Neural progenitor cell (in vitro differentiated cells): ENCODE data around the gene CGRRF1. TPM values are rescaled to one million over a fixed set of nuclear protein-coding genes. Genes with fewer than 3 reads are reported as not detected.
A peak's percentile ranks its signal among the peaks of the same experiment; 100 is the strongest.

Experiments
- DNase-seq: peaks from one replicate; pipeline ENCODE4 v3.0.0-alpha.2; 2016; ENCODE audit warnings: low spot score
- H2AFZ ChIP-seq: fragments of 200-600 bp; sonication (generic); replicated peaks from 2 replicates; pipeline ENCODE4 v1.6.1; 2016; ENCODE audit warnings: antibody characterized with exemption
- H3F3A ChIP-seq: fragments of 200-600 bp; sonication (generic); 2 replicates; pipeline ENCODE4 v1.6.1; 2016; ENCODE audit warnings: antibody characterized with exemption, low read depth
- H3K27ac ChIP-seq: fragments of 200-600 bp; sonication (generic); 2 replicates; pipeline ENCODE4 v1.5.1; 2016; ENCODE audit warnings: mild to moderate bottlenecking
- H3K27me3 ChIP-seq: fragments of 200-600 bp; sonication (generic); 2 replicates; pipeline ENCODE4 v1.6.1; 2016; ENCODE audit warnings: mild to moderate bottlenecking, moderate library complexity
- H3K36me3 ChIP-seq: fragments of 200-600 bp; sonication (generic); 2 replicates; pipeline ENCODE4 v1.5.1; 2016
- H3K4me1 ChIP-seq: fragments of 200-600 bp; sonication (generic); 2 replicates; pipeline ENCODE4 v1.6.1; 2016; ENCODE audit warnings: mixed run types
- H3K4me2 ChIP-seq: fragments of 200-600 bp; sonication (generic); 2 replicates; pipeline ENCODE4 v1.6.1; 2016
- H3K4me3 ChIP-seq: fragments of 200-600 bp; sonication (generic); 2 replicates; pipeline ENCODE4 v1.5.1; 2016
- H3K79me2 ChIP-seq: fragments of 200-600 bp; sonication (generic); 2 replicates; pipeline ENCODE4 v1.6.1; 2016; ENCODE audit warnings: low read depth
- H3K9ac ChIP-seq: fragments of 200-600 bp; sonication (generic); 2 replicates; pipeline ENCODE4 v1.6.1; 2016
- H3K9me3 ChIP-seq: fragments of 200-600 bp; sonication (generic); 2 replicates; pipeline ENCODE4 v1.5.1; 2016; ENCODE audit warnings: low read depth
- H4K20me1 ChIP-seq: fragments of 200-600 bp; sonication (generic); 2 replicates; pipeline ENCODE4 v1.6.1; 2016; ENCODE audit warnings: low read depth
- H3K27ac Mint-ChIP-seq: 3 replicates; pipeline ENCODE4 v1.8.0; 2021; ENCODE audit warnings: mixed read lengths
- H3K27me3 Mint-ChIP-seq: 2 replicates; pipeline ENCODE4 v1.8.0; 2022; ENCODE audit warnings: low read depth, mild to moderate bottlenecking, inconsistent platforms, moderate library complexity, mixed read lengths; ENCODE audit not compliant: insufficient read depth
- H3K36me3 Mint-ChIP-seq: 3 replicates; pipeline ENCODE4 v1.8.0; 2021; ENCODE audit warnings: mixed read lengths
- H3K4me1 Mint-ChIP-seq: 3 replicates; pipeline ENCODE4 v1.8.0; 2021; ENCODE audit warnings: mixed read lengths
- H3K4me3 Mint-ChIP-seq: 3 replicates; pipeline ENCODE4 v1.8.0; 2021; ENCODE audit warnings: mild to moderate bottlenecking, moderate library complexity, mixed read lengths
- H3K9me3 Mint-ChIP-seq: 3 replicates; pipeline ENCODE4 v1.8.0; 2020; ENCODE audit warnings: mixed read lengths
- CTCF ChIP-seq: fragments of 200-600 bp; sonication (generic); IDR thresholded peaks from 2 replicates; pipeline ENCODE4 v1.5.1; 2017; ENCODE audit warnings: antibody characterized with exemption, mild to moderate bottlenecking
- EZH2 ChIP-seq: fragments of 200-600 bp; sonication (generic); IDR thresholded peaks from 2 replicates; pipeline ENCODE4 v1.6.1; 2017; ENCODE audit warnings: antibody characterized with exemption, mild to moderate bottlenecking, moderate library complexity
- EZH2phosphoT487 ChIP-seq: fragments of 200-600 bp; sonication (generic); IDR thresholded peaks from 2 replicates; pipeline ENCODE4 v1.6.1; 2017; ENCODE audit warnings: antibody characterized with exemption
- total RNA-seq: library from RNA; depleted of rRNA; stranded (reverse); fragments of >200 nt; gene quantifications from 2 replicates; pipeline ENCODE4 v1.2.3, GENCODE V29; 2015; ENCODE audit warnings: low replicate concordance

The CGRRF1 gene
- total RNA-seq, 1 donor from 2014 or later, result 36.1 TPM

- H3K79me2 ChIP-seq, result no peaks in the 10 kb centered on the region
- H3K27ac Mint-ChIP-seq, result no peak overlapping the region
- H3K27me3 Mint-ChIP-seq, result peaks cover 2% of the 10 kb centered on the region
Measured at GRCh38 chr14:54555651-54556050, 45.9 kb downstream of the CGRRF1 start.

GRCh38 chr14:54556535-54556934, 46.8 kb downstream of the CGRRF1 start:
- no peak overlapping the region for H3K4me3 ChIP-seq
- H3F3A ChIP-seq, result no peaks in the 10 kb centered on the region
- H3K4me1 ChIP-seq, result no peaks in the 10 kb centered on the region
- no peak for DNase-seq
- TF ChIP-seq EZH2 (no peak), CTCF (no peak), EZH2phosphoT487 (no peak)
- no peaks in the 10 kb centered on the region for H3K9me3 ChIP-seq
- H4K20me1 ChIP-seq, result no peaks in the 10 kb centered on the region
- Mint-ChIP-seq H3K27ac (no peak overlapping the region), H3K9me3 (no peaks in the 10 kb centered on the region), H3K36me3 (no peaks in the 10 kb centered on the region), H3K27me3 (peaks cover 2% of the 10 kb centered on the region), H3K4me1 (peaks cover 2% of the 10 kb centered on the region), H3K4me3 (no peak overlapping the region)
- H2AFZ ChIP-seq, result no peak overlapping the region
- no peaks in the 10 kb centered on the region for H3K27me3 ChIP-seq
- H3K4me2 ChIP-seq, result no peak overlapping the region
- H3K36me3 ChIP-seq, result no peaks in the 10 kb centered on the region
- no peaks in the 10 kb centered on the region for H3K79me2 ChIP-seq
- no peak overlapping the region for H3K27ac ChIP-seq
- H3K9ac ChIP-seq, result no peak overlapping the region

More at GRCh38 chr14:54555651-54556050, 45.9 kb downstream of the CGRRF1 start:
- no peaks in the 10 kb centered on the region for H3K4me1 ChIP-seq
- H3K4me2 ChIP-seq, result no peak overlapping the region
- TF ChIP-seq CTCF (peak; percentile 29), EZH2phosphoT487 (no peak)
- no peaks in the 10 kb centered on the region for H3K36me3 ChIP-seq
- H3F3A ChIP-seq, result no peaks in the 10 kb centered on the region
- no peaks in the 10 kb centered on the region for H3K9me3 Mint-ChIP-seq
- H4K20me1 ChIP-seq, result no peaks in the 10 kb centered on the region
- peaks cover 2% of the 10 kb centered on the region for H3K4me1 Mint-ChIP-seq
- no peaks in the 10 kb centered on the region for H3K27me3 ChIP-seq
- no peak overlapping the region for H3K27ac ChIP-seq
- no peaks in the 10 kb centered on the region for H3K9me3 ChIP-seq
- no peak for DNase-seq
- no peak overlapping the region for H2AFZ ChIP-seq
- no peaks in the 10 kb centered on the region for H3K36me3 Mint-ChIP-seq
- H3K4me3 Mint-ChIP-seq, result no peak overlapping the region
- H3K4me3 ChIP-seq, result no peak overlapping the region
- no peak overlapping the region for H3K9ac ChIP-seq

GRCh38 chr14:54562334-54562733, 52.6 kb downstream of the CGRRF1 start:
- Mint-ChIP-seq H3K27ac (no peak overlapping the region), H3K4me3 (no peak overlapping the region), H3K27me3 (peaks cover 9% of the 10 kb centered on the region), H3K4me1 (peaks cover 4% of the 10 kb centered on the region), H3K9me3 (no peaks in the 10 kb centered on the region), H3K36me3 (no peaks in the 10 kb centered on the region)
- Histone ChIP-seq H3K9me3 (no peaks in the 10 kb centered on the region), H3K36me3 (no peaks in the 10 kb centered on the region), H3K4me1 (peaks cover 10% of the 10 kb centered on the region), H3K4me2 (no peak overlapping the region), H3F3A (peaks cover 17% of the 10 kb centered on the region), H2AFZ (no peak overlapping the region), H3K79me2 (no peaks in the 10 kb centered on the region), H4K20me1 (peaks cover 7% of the 10 kb centered on the region), H3K27ac (no peak overlapping the region), H3K9ac (no peak overlapping the region), H3K27me3 (peaks cover 39% of the 10 kb centered on the region), H3K4me3 (no peak overlapping the region)
- DNase-seq, result no peak
- no peak for TF ChIP-seq EZH2
- no peak for TF ChIP-seq EZH2phosphoT487
- TF ChIP-seq CTCF, result no peak
